Urinary bladder (tissue), 4 donors: Measurements from ENCODE around the gene IRAK3. TPM values are rescaled to one million over a fixed set of nuclear protein-coding genes. Genes with fewer than 3 reads are reported as not detected.

Experiments
- DNase-seq: peaks from one replicate; pipeline ENCODE4 v3.0.0-alpha.2; 2015; ENCODE audit errors: extremely low spot score
- H3K27ac ChIP-seq: one replicate; pipeline ENCODE4 v1.5.1; 2013; ENCODE audit warnings: low read depth, mild to moderate bottlenecking, moderate library complexity
- H3K36me3 ChIP-seq: one replicate; pipeline ENCODE4 v1.6.1; 2013; ENCODE audit warnings: mild to moderate bottlenecking, moderate library complexity; ENCODE audit not compliant: insufficient read depth
- H3K4me1 ChIP-seq: one replicate; pipeline ENCODE4 v1.6.1; 2013; ENCODE audit warnings: mild to moderate bottlenecking, moderate library complexity; ENCODE audit not compliant: insufficient read depth
- H3K4me3 ChIP-seq: one replicate; pipeline ENCODE4 v1.5.1; 2013; ENCODE audit warnings: low read depth, low read length
- WGBS: extraction: QIAGEN DNeasy Blood & Tissue Kit; methylation state at CpG from one replicate; pipeline ENCODE4 v1.1.7; 2013; 5-methylcytosine and 5-hydroxymethylcytosine counted together
- polyA plus RNA-seq: library from polyadenylated mRNA; stranded (reverse); fragments of 200-250 nt; gene quantifications from one replicate; pipeline ENCODE4 v1.2.3, GENCODE V29; 2013
- total RNA-seq: library from RNA; depleted of rRNA; stranded (reverse); fragments of >200 nt; gene quantifications from one replicate; pipeline ENCODE4 v1.2.3, GENCODE V29; 2014
- donor health status: healthy with polysubstance abuse.
- donor health status: healthy.

The IRAK3 gene
- total and polyA plus RNA-seq, 2 donors = 11.1 to 40.3 TPM

DNA sequence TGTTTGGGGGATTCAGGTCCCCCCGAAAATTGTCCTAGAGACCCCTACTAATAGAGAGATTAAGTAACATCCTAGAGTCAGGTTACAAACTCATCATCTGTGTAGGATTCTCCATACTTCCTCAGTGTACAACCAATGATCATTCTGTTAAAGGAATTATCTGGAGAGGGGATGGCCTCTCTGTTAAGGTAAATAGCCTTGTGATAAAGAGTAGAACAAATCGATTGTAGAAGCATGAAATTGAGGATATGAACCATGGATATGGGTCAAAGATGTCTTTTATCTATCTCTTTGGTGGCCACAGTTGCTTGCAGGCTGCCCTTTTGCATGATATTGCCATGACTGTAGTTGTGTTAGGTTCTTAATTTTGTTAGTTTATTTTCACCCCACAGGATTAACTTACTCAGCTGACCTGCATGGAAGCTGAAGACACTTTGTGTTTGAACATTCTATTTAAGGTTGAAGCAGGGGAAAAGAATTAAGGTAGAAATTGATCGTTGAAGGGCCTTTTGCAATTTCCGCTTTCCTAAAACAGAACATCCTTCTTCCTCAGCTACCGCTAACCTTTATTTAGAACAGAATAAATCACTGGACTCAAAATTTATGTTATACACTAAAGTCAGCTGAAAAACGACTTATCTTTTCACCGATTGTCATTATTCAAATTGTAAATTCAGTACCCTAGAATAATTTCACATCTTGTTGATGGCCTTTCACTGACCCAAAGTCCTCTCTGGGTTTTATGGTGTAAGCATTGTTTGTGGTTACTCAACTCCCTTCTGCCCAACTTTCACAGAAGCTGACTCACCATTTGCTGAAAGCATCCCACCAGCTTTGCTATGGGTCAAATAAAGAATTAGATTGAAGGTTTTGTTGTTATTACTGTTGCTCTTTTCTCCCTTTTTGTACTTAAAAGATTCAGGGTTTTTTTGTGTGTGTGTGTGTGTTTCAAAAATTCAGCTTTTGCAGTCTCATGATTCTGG is 52.3 kb downstream of the IRAK3 start:
- DNase-seq = no peak
- Histone ChIP-seq H3K27ac (no peak overlapping the region), H3K4me1 (no peaks in the 10 kb centered on the region), H3K36me3 (no peaks in the 10 kb centered on the region), H3K4me3 (no peak overlapping the region)
- 78% methylated on average over 7 of the region's 7 CpGs for WGBS

DNA sequence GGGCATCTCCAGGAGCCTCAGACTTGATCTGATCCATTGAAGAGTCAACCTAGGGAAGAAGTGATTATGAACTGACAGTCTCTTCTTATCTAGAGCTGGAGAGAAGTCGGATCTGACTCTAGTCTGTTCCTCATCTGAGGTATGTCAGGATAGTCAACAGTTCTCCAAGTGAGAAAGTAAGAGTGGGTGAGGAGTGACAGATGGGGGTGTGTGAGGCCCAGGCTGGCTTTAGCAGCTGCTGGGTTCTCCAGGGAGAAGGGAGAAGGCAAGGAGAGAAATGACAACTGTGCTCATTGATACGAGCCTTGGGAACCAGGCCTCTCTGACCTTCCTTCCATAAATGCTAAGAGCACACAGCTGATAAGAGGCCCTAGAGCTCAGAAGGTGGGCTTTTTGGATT is 53.3 kb downstream of the IRAK3 start:
- H3K36me3 ChIP-seq = no peaks in the 10 kb centered on the region
- no peak for DNase-seq
- no peak overlapping the region for H3K27ac ChIP-seq
- H3K4me3 ChIP-seq = no peak overlapping the region
- H3K4me1 ChIP-seq = no peaks in the 10 kb centered on the region
- 82% methylated on average over 2 of the region's 2 CpGs for WGBS

DNA sequence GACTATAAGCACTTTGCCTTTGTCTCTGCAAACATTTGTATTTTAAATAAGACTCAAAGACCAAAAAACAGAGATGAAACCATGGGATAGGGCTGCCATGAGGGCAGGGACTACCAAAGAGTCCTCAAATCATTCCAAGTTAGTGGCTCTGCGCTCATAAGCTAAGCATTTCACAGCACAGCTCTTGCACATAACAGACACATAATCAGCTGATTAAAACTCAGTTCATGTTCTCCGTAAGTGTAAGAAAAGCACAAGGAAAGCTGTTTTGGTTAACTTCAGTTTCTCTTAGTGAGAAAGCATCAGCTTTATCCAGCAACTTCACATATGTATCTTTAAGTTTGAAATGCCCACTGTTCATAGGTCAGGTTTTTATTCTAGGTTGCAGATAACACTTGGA is 54.9 kb downstream of the IRAK3 start:
- Histone ChIP-seq H3K4me1 (no peaks in the 10 kb centered on the region), H3K36me3 (peaks cover 4% of the 10 kb centered on the region), H3K4me3 (no peak overlapping the region), H3K27ac (no peak overlapping the region)
- WGBS = 96% methylated on average over 2 of the region's 2 CpGs
- no peak for DNase-seq

DNA sequence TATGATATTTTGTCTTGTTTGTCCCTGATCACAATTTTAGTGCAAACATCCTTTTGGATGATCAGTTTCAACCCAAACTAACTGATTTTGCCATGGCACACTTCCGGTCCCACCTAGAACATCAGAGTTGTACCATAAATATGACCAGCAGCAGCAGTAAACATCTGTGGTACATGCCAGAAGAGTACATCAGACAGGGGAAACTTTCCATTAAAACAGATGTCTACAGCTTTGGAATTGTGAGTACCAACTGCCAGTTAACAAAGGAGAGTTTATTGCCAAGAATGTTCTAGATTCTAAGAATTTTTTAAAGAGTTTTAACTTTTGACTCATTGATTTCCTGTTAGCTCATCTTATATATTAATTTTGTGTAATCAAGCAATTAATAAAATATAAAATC is 55.4 kb downstream of the IRAK3 start:
- WGBS = 93% methylated on average over 1 of the region's 1 CpG

DNA sequence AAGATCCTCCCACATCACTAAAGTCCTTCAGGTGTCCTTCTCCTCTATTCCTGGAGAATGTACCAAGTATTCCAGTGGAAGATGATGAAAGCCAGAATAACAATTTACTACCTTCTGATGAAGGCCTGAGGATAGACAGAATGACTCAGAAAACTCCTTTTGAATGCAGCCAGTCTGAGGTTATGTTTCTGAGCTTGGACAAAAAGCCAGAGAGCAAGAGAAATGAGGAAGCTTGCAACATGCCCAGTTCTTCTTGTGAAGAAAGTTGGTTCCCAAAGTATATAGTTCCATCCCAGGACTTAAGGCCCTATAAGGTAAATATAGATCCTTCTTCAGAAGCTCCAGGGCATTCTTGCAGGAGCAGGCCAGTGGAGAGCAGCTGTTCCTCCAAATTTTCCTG is 58.7 kb downstream of the IRAK3 start:
- H3K27ac ChIP-seq = no peak overlapping the region
- peaks cover 6% of the 10 kb centered on the region for H3K36me3 ChIP-seq
- DNase-seq = no peak
- no peaks in the 10 kb centered on the region for H3K4me1 ChIP-seq
- no peak overlapping the region for H3K4me3 ChIP-seq

More for the DNA sequence above, 55.4 kb downstream of the IRAK3 start:
- H3K36me3 ChIP-seq = peaks cover 4% of the 10 kb centered on the region
- no peak for DNase-seq
- no peaks in the 10 kb centered on the region for H3K4me1 ChIP-seq
- no peak overlapping the region for H3K4me3 ChIP-seq
- no peak overlapping the region for H3K27ac ChIP-seq

DNA sequence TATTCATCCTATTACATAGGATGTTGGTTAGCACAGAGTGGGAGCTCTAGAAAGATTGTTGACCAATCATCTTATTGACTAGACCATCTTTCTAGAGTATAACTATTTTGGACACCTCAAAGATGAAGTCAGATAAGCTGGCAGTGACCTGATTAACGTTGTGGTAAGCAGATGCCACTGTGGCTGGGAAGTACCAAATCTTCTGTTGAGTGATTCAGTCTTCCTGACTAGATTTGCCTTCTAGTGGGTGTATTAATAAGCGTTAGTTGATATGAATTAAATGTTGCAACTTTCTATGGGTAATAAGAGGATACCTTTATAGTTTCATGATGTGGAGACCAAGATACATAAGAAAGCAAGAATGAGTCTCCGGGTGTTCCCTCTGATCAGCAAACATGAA is 62.0 kb downstream of the IRAK3 start:
- Histone ChIP-seq H3K27ac (no peak overlapping the region), H3K4me3 (no peak overlapping the region), H3K36me3 (peaks cover 6% of the 10 kb centered on the region), H3K4me1 (no peaks in the 10 kb centered on the region)
- no peak for DNase-seq
- WGBS = 81% methylated on average over 3 of the region's 3 CpGs

DNA sequence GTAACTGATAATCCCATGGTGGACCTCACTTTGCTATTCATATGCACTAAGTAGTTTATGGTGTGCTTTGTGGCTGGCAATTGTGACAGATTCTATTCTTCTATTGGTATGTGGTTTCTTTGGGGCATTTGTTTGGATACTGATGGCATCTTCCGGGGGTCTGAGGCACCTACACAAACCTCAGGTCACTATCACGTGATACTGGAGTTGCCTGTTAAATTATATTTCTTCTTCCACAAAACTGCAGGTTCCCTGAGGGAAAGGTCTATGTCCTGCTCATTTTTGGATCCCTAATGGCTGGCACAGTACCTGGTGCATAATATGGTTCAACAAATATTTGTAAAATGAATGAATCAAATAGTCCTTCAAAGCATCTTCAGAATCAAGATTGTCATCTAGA is 63.8 kb downstream of the IRAK3 start:
- H3K36me3 ChIP-seq = peaks cover 6% of the 10 kb centered on the region
- H3K27ac ChIP-seq = no peak overlapping the region
- no peak for DNase-seq
- H3K4me1 ChIP-seq = no peaks in the 10 kb centered on the region
- 92% methylated on average over 2 of the region's 2 CpGs for WGBS
- no peak overlapping the region for H3K4me3 ChIP-seq

DNA sequence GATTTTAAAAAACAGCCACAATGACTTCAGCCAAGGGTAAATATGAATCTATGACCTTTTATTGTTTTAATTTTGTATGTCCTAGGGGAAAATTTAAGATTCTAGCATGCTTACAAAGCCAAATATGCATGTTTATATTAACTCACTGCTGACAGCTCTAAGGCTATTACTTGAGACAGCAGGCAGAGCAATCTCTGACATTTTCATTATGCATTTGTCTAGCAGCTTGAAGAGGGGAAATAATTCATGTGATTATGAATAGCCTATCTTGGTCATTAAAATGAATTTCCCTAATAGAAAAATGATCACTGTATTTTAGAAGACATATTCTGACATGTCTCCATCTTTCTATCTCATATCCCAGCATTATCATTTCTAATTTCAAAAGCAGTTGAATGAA is 66.7 kb downstream of the IRAK3 start:
- Histone ChIP-seq H3K27ac (no peak overlapping the region), H3K4me1 (no peaks in the 10 kb centered on the region), H3K36me3 (peaks cover 2% of the 10 kb centered on the region), H3K4me3 (no peak overlapping the region)
- DNase-seq = no peak

DNA sequence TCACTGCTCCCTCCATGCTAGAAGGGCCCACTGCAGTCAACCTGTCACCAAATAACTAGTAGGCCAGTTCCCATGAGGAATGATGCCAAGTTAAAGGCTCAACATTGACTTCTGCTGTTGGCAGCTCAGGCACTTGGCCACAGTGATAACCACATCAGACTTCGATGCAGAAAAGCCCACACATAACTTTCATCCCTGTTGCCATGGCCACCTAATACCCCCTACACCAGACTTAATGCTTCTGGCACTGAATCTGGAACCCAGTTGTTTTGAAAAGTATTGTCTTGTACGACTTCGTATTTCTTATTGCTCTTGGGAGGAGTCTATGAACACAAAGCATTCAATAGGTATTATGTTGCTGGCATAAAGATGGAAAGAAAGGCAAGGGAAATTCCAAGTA is 69.0 kb downstream of the IRAK3 start:
- WGBS = 51% methylated on average over 3 of the region's 3 CpGs
- no peaks in the 10 kb centered on the region for H3K36me3 ChIP-seq
- DNase-seq = no peak
- no peaks in the 10 kb centered on the region for H3K4me1 ChIP-seq
- H3K4me3 ChIP-seq = no peak overlapping the region
- H3K27ac ChIP-seq = no peak overlapping the region

DNA sequence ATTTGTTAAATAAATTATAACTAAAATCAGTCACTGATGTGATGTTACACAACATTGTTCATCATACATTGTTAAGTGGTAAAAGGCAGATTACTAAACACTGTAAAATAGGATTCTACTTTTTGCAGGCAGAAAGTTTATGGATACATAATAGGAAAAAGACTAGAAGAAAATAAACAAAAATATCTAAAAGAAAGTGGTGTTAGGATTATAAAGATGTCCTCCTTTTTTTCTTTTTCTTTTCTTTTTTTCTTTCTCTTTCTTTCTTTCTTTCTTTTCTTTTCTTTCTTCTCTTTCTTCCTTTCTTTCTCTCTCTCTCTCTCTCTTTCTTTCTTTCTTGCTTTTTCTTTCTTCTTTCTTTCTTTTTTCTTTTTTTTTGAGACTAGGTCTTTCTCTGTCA is 73.7 kb downstream of the IRAK3 start:
- Histone ChIP-seq H3K36me3 (no peaks in the 10 kb centered on the region), H3K4me3 (no peak overlapping the region), H3K27ac (no peak overlapping the region), H3K4me1 (no peaks in the 10 kb centered on the region)
- DNase-seq = no peak

DNA sequence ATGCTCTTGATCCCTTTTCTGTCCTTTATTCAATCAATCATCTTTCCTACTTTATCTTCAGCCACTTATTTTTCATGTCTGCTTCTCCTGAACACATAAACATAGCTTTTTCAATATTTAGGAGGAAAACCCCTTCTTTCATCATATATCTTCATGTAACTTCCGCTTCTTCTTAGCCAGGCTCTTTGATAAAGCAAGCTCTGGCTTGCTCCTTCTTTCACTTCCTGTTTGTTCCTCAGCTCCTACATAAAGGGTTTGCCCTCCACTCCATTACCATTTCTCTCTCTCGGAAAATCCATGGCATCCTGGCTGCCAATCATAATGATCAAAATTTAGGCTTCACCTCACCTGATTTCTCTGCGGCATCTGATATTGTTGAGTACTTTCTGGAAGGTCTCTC is 79.5 kb downstream of the IRAK3 start:
- no peaks in the 10 kb centered on the region for H3K4me1 ChIP-seq
- WGBS = 68% methylated on average over 3 of the region's 3 CpGs

DNA sequence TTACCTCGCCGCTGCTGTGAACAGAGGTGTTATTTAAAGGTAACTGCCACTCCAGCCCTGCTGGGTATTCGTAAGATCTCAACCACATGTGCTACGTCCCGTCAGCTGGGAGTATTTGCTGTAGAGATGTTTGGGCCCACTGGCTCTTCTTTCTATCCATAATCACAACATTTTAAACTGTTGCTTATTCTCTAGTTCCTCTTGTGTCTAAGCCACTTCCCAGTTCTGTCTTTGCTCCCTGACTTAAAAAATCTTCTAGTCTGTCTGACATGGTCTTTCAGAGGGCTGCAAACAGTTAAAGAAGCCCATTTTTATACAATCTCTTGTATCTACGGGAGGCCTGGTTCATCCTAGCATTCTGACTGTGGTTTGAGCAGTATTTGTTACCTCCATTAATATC is 80.1 kb downstream of the IRAK3 start:
- Histone ChIP-seq H3K4me1 (no peaks in the 10 kb centered on the region), H3K36me3 (no peaks in the 10 kb centered on the region), H3K4me3 (no peak overlapping the region), H3K27ac (no peak overlapping the region)
- 84% methylated on average over 6 of the region's 6 CpGs for WGBS
- no peak for DNase-seq

More for the DNA sequence above, 79.5 kb downstream of the IRAK3 start:
- Histone ChIP-seq H3K27ac (no peak overlapping the region), H3K36me3 (no peaks in the 10 kb centered on the region), H3K4me3 (no peak overlapping the region)
- no peak for DNase-seq

DNA sequence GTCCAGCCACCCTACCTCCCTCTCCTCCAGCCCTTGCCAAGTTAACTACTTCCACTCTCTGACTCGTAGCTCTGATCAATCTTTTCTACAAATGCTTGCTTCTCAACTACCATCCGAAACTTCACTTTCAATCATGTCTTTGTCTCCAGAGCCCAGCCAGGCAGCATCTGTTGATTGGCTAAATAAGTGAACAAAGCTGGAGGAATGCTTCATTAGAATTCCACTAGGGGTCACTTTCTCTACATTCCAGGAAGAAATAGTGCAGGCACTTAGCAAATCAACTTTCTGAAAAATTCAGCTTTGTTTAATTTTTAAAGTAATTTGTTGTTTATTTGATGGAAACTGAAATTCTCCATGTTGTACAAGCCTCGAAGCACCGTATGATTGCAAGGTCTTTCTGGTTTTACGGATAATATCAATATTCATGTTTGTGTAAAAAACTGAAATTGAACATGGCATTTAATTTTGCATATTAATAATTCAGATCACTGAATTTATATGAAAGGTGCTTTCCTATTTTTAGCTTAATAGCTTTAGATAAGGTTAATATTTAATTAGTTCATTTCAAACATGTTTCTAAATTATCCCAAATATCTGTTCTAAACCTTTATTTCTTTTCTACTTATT is 80.9 kb downstream of the IRAK3 start:
- H3K36me3 ChIP-seq = no peaks in the 10 kb centered on the region
- H3K4me3 ChIP-seq = no peak overlapping the region
- no peaks in the 10 kb centered on the region for H3K4me1 ChIP-seq
- 63% methylated on average over 5 of the region's 5 CpGs for WGBS
- DNase-seq = no peak
- no peak overlapping the region for H3K27ac ChIP-seq

DNA sequence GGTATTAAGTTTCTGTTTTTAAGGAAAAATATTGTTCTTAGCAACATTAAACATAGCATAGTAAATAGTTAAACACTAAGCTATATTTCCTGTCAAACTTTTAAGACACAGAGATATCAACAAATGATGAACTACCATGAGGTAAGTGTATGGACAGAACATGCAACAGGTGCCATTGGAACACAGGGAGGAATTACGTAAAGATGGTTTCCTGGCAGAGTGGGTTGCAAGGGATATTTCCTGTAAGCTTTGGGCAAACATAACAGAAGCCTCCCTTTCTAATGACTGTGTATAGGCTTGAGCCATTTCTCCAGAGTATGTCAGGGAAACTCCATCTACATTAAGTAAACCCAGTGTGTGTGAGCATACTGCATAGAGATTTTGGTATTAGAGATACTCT is 81.6 kb downstream of the IRAK3 start:
- H3K4me1 ChIP-seq = no peaks in the 10 kb centered on the region
- no peak overlapping the region for H3K4me3 ChIP-seq
- WGBS = 91% methylated on average over 1 of the region's 1 CpG
- H3K36me3 ChIP-seq = no peaks in the 10 kb centered on the region
- DNase-seq = no peak
- no peak overlapping the region for H3K27ac ChIP-seq
